ENCODE measurements around the gene EPHA8.

The EPHA8 gene

GRCh38 chr1:22527555-22528296 is 35.6 kb upstream of the EPHA8 start:
- TF ChIP-seq CTCF (IDR thresholded peaks at IDR 0.05; ENCODE audit: borderline replicate concordance, insufficient read depth, low read depth, low read length), result no peak
- no peak overlapping the region for H3K4me3 ChIP-seq (ENCODE audit: low read depth, low read length)

- TF ChIP-seq CTCF (IDR thresholded peaks at IDR 0.05; ENCODE audit: borderline replicate concordance, insufficient read depth, low read depth, low read length), result no peak
- no peak overlapping the region for H3K4me3 ChIP-seq (ENCODE audit: low read depth, low read length)
Observed at GRCh38 chr1:22528451-22528850, 34.8 kb upstream of the EPHA8 start.

GRCh38 chr1:22529901-22530621 is 33.2 kb upstream of the EPHA8 start:
- TF ChIP-seq CTCF (IDR thresholded peaks at IDR 0.05; ENCODE audit: borderline replicate concordance, insufficient read depth, low read depth, low read length), result no peak
- no peak overlapping the region for H3K4me3 ChIP-seq (ENCODE audit: low read depth, low read length)

DNA sequence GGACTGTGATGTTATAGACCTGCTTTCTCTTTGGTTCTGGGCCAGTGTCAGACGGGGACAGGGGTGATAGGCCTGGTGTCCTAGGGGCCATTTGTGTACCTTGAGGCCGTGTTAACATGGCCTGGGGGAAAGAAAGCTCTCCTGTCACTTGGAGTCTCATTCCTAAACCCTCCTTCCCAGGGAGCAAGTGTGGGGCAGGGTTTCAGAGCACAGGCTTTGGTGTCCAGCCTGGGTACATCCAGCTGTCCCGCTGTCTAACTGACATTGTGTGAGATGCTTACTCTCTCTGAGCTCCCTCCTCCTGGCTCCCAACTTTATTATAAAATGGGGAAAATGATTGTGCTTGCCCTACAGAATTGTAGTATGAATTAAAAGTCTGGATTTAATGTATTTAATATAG is 32.6 kb upstream of the EPHA8 start:
- H3K4me3 ChIP-seq (ENCODE audit: low read depth, low read length), result no peak overlapping the region
- no peak for TF ChIP-seq CTCF (IDR thresholded peaks at IDR 0.05; ENCODE audit: borderline replicate concordance, insufficient read depth, low read depth, low read length)

- no peak overlapping the region for H3K4me3 ChIP-seq (ENCODE audit: low read depth, low read length)
- TF ChIP-seq CTCF (IDR thresholded peaks at IDR 0.05; ENCODE audit: borderline replicate concordance, insufficient read depth, low read depth, low read length), result no peak
Observed at GRCh38 chr1:22531251-22531650, 32.0 kb upstream of the EPHA8 start.

- no peak overlapping the region for H3K4me3 ChIP-seq (ENCODE audit: low read depth, low read length)
- TF ChIP-seq CTCF (IDR thresholded peaks at IDR 0.05; ENCODE audit: borderline replicate concordance, insufficient read depth, low read depth, low read length), result no peak
Observed at GRCh38 chr1:22533244-22533895, 29.9 kb upstream of the EPHA8 start.

Measured in GM12875 (cell line).